SIG-M5 treated with dmso at 0.1 percent for 504 hours (cell line): ENCODE data around the gene ATG4D.

ENCODE experiments used
- DNase-seq: peaks from one replicate; lab custom pipeline; 2025; ENCODE audit not compliant: unreplicated experiment; lab: John Stamatoyannopoulos, UW

ATG4D gene

GRCh38 chr19:10543420-10544241 lies at the start of gene ATG4D:
ATG4D (plus strand) TSS chr19:10543904; CDS start chr19:10544091, 187 bp downstream.
- peak; percentile 36 for DNase-seq

GRCh38 chr19:10497371-10497770 lies 46.3 kb upstream of the ATG4D start:
- DNase-seq, result no peak

GRCh38 chr19:10499550-10500246 lies 44.0 kb upstream of the ATG4D start:
- no peak for DNase-seq

- no peak for DNase-seq
These were observed 43.5 kb upstream of the ATG4D start for GRCh38 chr19:10500247-10500592.

GRCh38 chr19:10501971-10502523 lies 41.7 kb upstream of the ATG4D start:
- DNase-seq, result peak; percentile 46

- DNase-seq, result peak; percentile 88
These were observed 41.1 kb upstream of the ATG4D start for GRCh38 chr19:10502524-10503001.

- DNase-seq, result no peak
These were observed 40.5 kb upstream of the ATG4D start, which contains the start of gene KEAP1 for GRCh38 chr19:10503002-10503789. KEAP1 (minus strand) TSS chr19:10503356; CDS start chr19:10500033, 3,323 bp downstream.

GRCh38 chr19:10505583-10506229 lies 38.0 kb upstream of the ATG4D start:
- peak; percentile 23 for DNase-seq

- DNase-seq, result no peak
These were observed 35.7 kb upstream of the ATG4D start for GRCh38 chr19:10508036-10508435.

- no peak for DNase-seq
These were observed 35.0 kb upstream of the ATG4D start for GRCh38 chr19:10508707-10509106.

- no peak for DNase-seq
These were observed 33.4 kb upstream of the ATG4D start for GRCh38 chr19:10510301-10510802.

- no peak for DNase-seq
These were observed 30.5 kb upstream of the ATG4D start for GRCh38 chr19:10513223-10513622.

GRCh38 chr19:10514211-10515145 lies 29.2 kb upstream of the ATG4D start:
- DNase-seq, result no peak

- no peak for DNase-seq
These were observed 27.7 kb upstream of the ATG4D start for GRCh38 chr19:10516064-10516385.

GRCh38 chr19:10516671-10517286 lies 26.9 kb upstream of the ATG4D start:
- no peak for DNase-seq

- DNase-seq, result no peak
These were observed 26.3 kb upstream of the ATG4D start, which contains the start of gene S1PR5 for GRCh38 chr19:10517361-10517759. S1PR5 (minus strand) TSS chr19:10517447; CDS start chr19:10515011, 2,436 bp downstream.

GRCh38 chr19:10517760-10518443 lies 25.8 kb upstream of the ATG4D start:
- no peak for DNase-seq
